ENCODE data around the gene SAMD9L. TPM values are rescaled to one million over a fixed set of nuclear protein-coding genes. Genes with fewer than 3 reads are reported as not detected.
"Not testable (repeated sequence)": the region's sequence is repeated elsewhere in the genome, so short reads cannot be mapped to it uniquely, and the experiment has no call there.

Gene SAMD9L
- total and polyA plus RNA-seq, 5 experiments from 2014 or later: 27.6 to 43.1 (median 29.3) TPM

GRCh38 chr7:93140582-93141191 lies 7.5 kb downstream of the SAMD9L start:
- ATAC-seq: no peak

GRCh38 chr7:93138576-93138975 lies 9.6 kb downstream of the SAMD9L start:
- Mint-ChIP-seq H3K9me3 (peaks cover 10 to 46% (median 31%) of the 10 kb centered on the region in 9 donors), H3K36me3 (peaks cover 38 to 48% (median 44%) of the 10 kb centered on the region in 3 donors), H3K4me1 (peaks cover 0 to 5% (median 3%) of the 10 kb centered on the region in 4 donors), H3K27ac (no peak overlapping the region), H3K27me3 (no peaks in the 10 kb centered on the region), H3K4me3 (no peak overlapping the region)
- ATAC-seq: no peak
- POLR2A ChIA-PET: no interaction called here
- no peak for DNase-seq

More at GRCh38 chr7:93140582-93141191, 7.5 kb downstream of the SAMD9L start:
- peaks cover 3 to 25% (median 11%) of the 10 kb centered on the region in 9 donors for H3K9me3 Mint-ChIP-seq
- POLR2A ChIA-PET: no interaction called here
- no peaks in the 10 kb centered on the region for H3K27me3 Mint-ChIP-seq
- no peak for DNase-seq
- no peak overlapping the region for H3K4me3 Mint-ChIP-seq
- H3K36me3 Mint-ChIP-seq: peaks cover 28 to 38% (median 32%) of the 10 kb centered on the region in 3 donors
- H3K4me1 Mint-ChIP-seq: peaks cover 2 to 17% (median 6%) of the 10 kb centered on the region in 4 donors
- H3K27ac Mint-ChIP-seq: no peak overlapping the region

- H3K9me3 Mint-ChIP-seq: peaks cover 25 to 93% (median 58%) of the 10 kb centered on the region in 9 donors
- POLR2A ChIA-PET: no interaction called here
Observed at GRCh38 chr7:93133005-93133404, 15.2 kb downstream of the SAMD9L start.

GRCh38 chr7:93132216-93132615 lies 16.0 kb downstream of the SAMD9L start:
- H3K27me3 Mint-ChIP-seq: no peaks in the 10 kb centered on the region
- POLR2A ChIA-PET: no interaction called here
- peaks cover 26 to 69% (median 39%) of the 10 kb centered on the region in 3 donors for H3K36me3 Mint-ChIP-seq
- ATAC-seq (no peak), DNase-seq (no peak)
- H3K9me3 Mint-ChIP-seq: peaks cover 22 to 94% (median 59%) of the 10 kb centered on the region in 9 donors
- no peak overlapping the region for H3K4me3 Mint-ChIP-seq
- H3K27ac Mint-ChIP-seq: no peak overlapping the region
- H3K4me1 Mint-ChIP-seq: no peaks in the 10 kb centered on the region

More at GRCh38 chr7:93133005-93133404, 15.2 kb downstream of the SAMD9L start:
- Mint-ChIP-seq H3K36me3 (peaks cover 31 to 70% (median 45%) of the 10 kb centered on the region in 3 donors), H3K4me1 (no peaks in the 10 kb centered on the region), H3K4me3 (no peak overlapping the region), H3K27me3 (no peaks in the 10 kb centered on the region), H3K27ac (no peak overlapping the region)
- no peak for ATAC-seq
- no peak for DNase-seq

GRCh38 chr7:93126954-93127353 lies 21.2 kb downstream of the SAMD9L start:
- ATAC-seq, H3K27me3 Mint-ChIP-seq, H3K4me3 Mint-ChIP-seq, H3K27ac Mint-ChIP-seq, POLR2A ChIA-PET, DNase-seq, H3K4me1 Mint-ChIP-seq: not testable (repeated sequence)
- H3K9me3 Mint-ChIP-seq: peaks cover 22 to 94% (median 75%) of the 10 kb centered on the region in 9 donors
- peaks cover 0 to 59% (median 42%) of the 10 kb centered on the region in 3 donors for H3K36me3 Mint-ChIP-seq

- Mint-ChIP-seq H3K9me3 (peaks cover 4 to 71% (median 53%) of the 10 kb centered on the region in 9 donors), H3K36me3 (peaks cover 0 to 53% (median 47%) of the 10 kb centered on the region in 3 donors)
- H3K27me3 Mint-ChIP-seq, POLR2A ChIA-PET, H3K4me1 Mint-ChIP-seq, DNase-seq, ATAC-seq, H3K27ac Mint-ChIP-seq, H3K4me3 Mint-ChIP-seq: not testable (repeated sequence)
Observed at GRCh38 chr7:93123532-93123931, 24.7 kb downstream of the SAMD9L start.

- H3K27me3 Mint-ChIP-seq: peaks cover 0 to 2% (median 0%) of the 10 kb centered on the region in 5 donors
- peak overlapping the region in 1 of 10 donors; percentile 80 for H3K27ac Mint-ChIP-seq
- H3K4me1 Mint-ChIP-seq: peaks cover 9 to 26% (median 24%) of the 10 kb centered on the region in 4 donors
- peaks cover 3 to 46% (median 40%) of the 10 kb centered on the region in 3 donors for H3K36me3 Mint-ChIP-seq
- peaks cover 2 to 49% (median 33%) of the 10 kb centered on the region in 9 donors for H3K9me3 Mint-ChIP-seq
- DNase-seq (no peak), ATAC-seq (no peak)
- POLR2A ChIA-PET: no interaction called here
- H3K4me3 Mint-ChIP-seq: no peak overlapping the region
Observed at GRCh38 chr7:93120592-93121549, 27.3 kb downstream of the SAMD9L start.

GRCh38 chr7:93119191-93119905 lies 28.8 kb downstream of the SAMD9L start:
- peak overlapping the region in 7 of 10 donors; percentile 61 to 96 (median 82) for H3K27ac Mint-ChIP-seq
- peaks cover 8 to 40% (median 29%) of the 10 kb centered on the region in 9 donors for H3K9me3 Mint-ChIP-seq
- ATAC-seq: no peak
- H3K4me3 Mint-ChIP-seq: peak overlapping the region in 3 of 10 donors; percentile 2 to 34 (median 29)
- H3K4me1 Mint-ChIP-seq: peaks cover 11 to 41% (median 39%) of the 10 kb centered on the region in 4 donors
- POLR2A ChIA-PET: interaction anchor here (0.7 kb wide), 1 partner anchor 406 kb away, joined by 3 read pairs; no protein-coding TSS in a partner anchor
- peaks cover 17 to 49% (median 47%) of the 10 kb centered on the region in 3 donors for H3K36me3 Mint-ChIP-seq
- peaks cover 0 to 2% (median 0%) of the 10 kb centered on the region in 5 donors for H3K27me3 Mint-ChIP-seq
- no peak for DNase-seq

- POLR2A ChIA-PET: interaction anchor here (0.9 to 2.0 kb wide), 7 partner anchors 21 to 1238 kb away, joined by 3 to 7 read pairs (median 5); partner anchors contain the start of genes ANKIB1, KRIT1, MTERF1 and RBM48
- Mint-ChIP-seq H3K27me3 (peaks cover 0 to 2% (median 0%) of the 10 kb centered on the region in 5 donors), H3K4me1 (peaks cover 11 to 51% (median 51%) of the 10 kb centered on the region in 4 donors), H3K36me3 (peaks cover 29 to 53% (median 41%) of the 10 kb centered on the region in 3 donors), H3K9me3 (peaks cover 0 to 37% (median 22%) of the 10 kb centered on the region in 9 donors), H3K4me3 (peak within 1 kb of the TSS; percentile 82 to 96 (median 88)), H3K27ac (peak within 1 kb of the TSS; percentile 88 to 96 (median 92))
- DNase-seq: peak in 9 of 10 donors; percentile 47 to 84 (median 66)
- peak; percentile 99 to 100 for ATAC-seq
Observed at GRCh38 chr7:93117852-93118530, 30.2 kb downstream of the SAMD9L start, which contains the start of gene SAMD9. Gene SAMD9 (minus strand): TSS chr7:93117979. CDS start chr7:93106097, 11,882 bp downstream.

GRCh38 chr7:93117327-93117726 lies 30.9 kb downstream of the SAMD9L start:
- H3K4me3 Mint-ChIP-seq: peak overlapping the region; percentile 82 to 96 (median 88)
- POLR2A ChIA-PET: interaction anchor here (0.9 to 2.0 kb wide), 7 partner anchors 21 to 1237 kb away, joined by 3 to 7 read pairs (median 5); partner anchors contain the start of genes ANKIB1, KRIT1, MTERF1 and RBM48
- H3K27ac Mint-ChIP-seq: peak overlapping the region; percentile 88 to 96 (median 92)
- peak in 1 of 10 donors; percentile 13 for DNase-seq
- H3K9me3 Mint-ChIP-seq: peaks cover 0 to 36% (median 19%) of the 10 kb centered on the region in 9 donors
- H3K4me1 Mint-ChIP-seq: peaks cover 12 to 57% (median 55%) of the 10 kb centered on the region in 4 donors
- H3K27me3 Mint-ChIP-seq: no peaks in the 10 kb centered on the region
- H3K36me3 Mint-ChIP-seq: peaks cover 36 to 56% (median 38%) of the 10 kb centered on the region in 3 donors
- ATAC-seq: peak; percentile 24 to 42

- Mint-ChIP-seq H3K4me3 (peak overlapping the region; percentile 82 to 96 (median 88)), H3K36me3 (peaks cover 47 to 63% (median 51%) of the 10 kb centered on the region in 3 donors), H3K27me3 (no peaks in the 10 kb centered on the region), H3K4me1 (peaks cover 15 to 71% (median 67%) of the 10 kb centered on the region in 4 donors), H3K9me3 (peaks cover 0 to 51% (median 27%) of the 10 kb centered on the region in 9 donors), H3K27ac (peak overlapping the region; percentile 11 to 96 (median 91))
- DNase-seq (no peak), ATAC-seq (no peak)
- POLR2A ChIA-PET: no interaction called here
Observed at GRCh38 chr7:93115796-93116195, 32.4 kb downstream of the SAMD9L start.

Data from naive thymus-derived CD8-positive, alpha-beta T cell (primary cell).